HepG2 (cell line): ENCODE data around the gene SYT17. TPM values are rescaled to one million over a fixed set of nuclear protein-coding genes. Genes with fewer than 3 reads are reported as not detected.

Experiments used
- HNF4A ChIP-seq: sonication (generic); formaldehyde crosslinking; IDR thresholded peaks from 2 replicates; pipeline ENCODE4 v1.4.0; 2020; ENCODE audit warnings: missing genetic modification reagents
- HNF4G ChIP-seq, 2 experiments: sonication (generic) in 1 of 2; formaldehyde crosslinking in 1 of 2; IDR thresholded peaks; 2 replicates each; pipeline versions ENCODE4 v1.4.0 to v1.6.1; 2011 to 2020; ENCODE audit warnings: borderline replicate concordance in 2 of 2, low read depth in 2 of 2, mild to moderate bottlenecking in 2 of 2, low read length in 1 of 2, missing genetic modification reagents in 1 of 2, moderate library complexity in 1 of 2
- NR2F1 ChIP-seq, 2 experiments: fragments of 450-650 bp in 1 of 2; formaldehyde crosslinking in 1 of 2; IDR thresholded peaks; 2 replicates each; pipeline versions ENCODE4 v1.5.0 to v1.6.1; 2016 to 2020; ENCODE audit warnings: mild to moderate bottlenecking in 1 of 2, missing compliant biosample characterization in 1 of 2, missing genetic modification reagents in 1 of 2, moderate library complexity in 1 of 2
- PCBP2 ChIP-seq: fragments of 200-400 bp; formaldehyde crosslinking; optimal IDR thresholded peaks from 2 replicates; pipeline ENCODE3; 2018; ENCODE audit warnings: low read length, low read depth; ENCODE audit not compliant: poor library complexity, severe bottlenecking
- TEAD3 ChIP-seq: optimal IDR thresholded peaks from 2 replicates; pipeline ENCODE3; 2016; ENCODE audit warnings: borderline replicate concordance
- ZC3H4 ChIP-seq: sonication (generic); formaldehyde crosslinking; IDR thresholded peaks from 2 replicates; pipeline ENCODE4 v1.4.0; 2020; ENCODE audit warnings: missing genetic modification reagents, borderline replicate concordance
- ZNF12 ChIP-seq: sonication (generic); formaldehyde crosslinking; IDR thresholded peaks from 2 replicates; pipeline ENCODE4 v1.5.0; 2020; ENCODE audit warnings: missing genetic modification reagents
- ZNF205 ChIP-seq: IDR thresholded peaks from 2 replicates; pipeline ENCODE4 v1.6.1; 2018; ENCODE audit warnings: missing biosample characterization, missing genetic modification reagents
- ZNF644 ChIP-seq: IDR thresholded peaks from 2 replicates; pipeline ENCODE4 v1.6.1; 2016; ENCODE audit warnings: low read depth
- ZNF841 ChIP-seq: sonication (generic); formaldehyde crosslinking; IDR thresholded peaks from 2 replicates; pipeline ENCODE4 v1.8.1; 2023; ENCODE audit warnings: missing genetic modification reagents, borderline replicate concordance
- polyA plus RNA-seq, 8 experiments: library from polyadenylated mRNA; depleted of rRNA in 3 of 8; stranded (reverse) in 7 of 8; unstranded in 1 of 8; fragments of >200 nt; fragmentation: Illumina TruSeq in 4 of 8; extraction: Trizol in 4 of 8; gene quantifications; 2 replicates each; pipeline versions ENCODE4 v1.2.1 to v1.2.3, GENCODE V29; 2011 to 2016; ENCODE audit warnings: low read depth in 4 of 8, missing spikeins in 1 of 8, mixed read lengths in 1 of 8; ENCODE audit not compliant: insufficient read depth in 1 of 8
- total RNA-seq, 5 experiments: library from RNA; depleted of rRNA; stranded (reverse); fragments of >200 nt; fragmentation: Illumina TruSeq; extraction: Trizol; gene quantifications; 2 replicates each; pipeline ENCODE4 v1.2.3, GENCODE V29; 2016; ENCODE audit warnings: low read depth in 1 of 5
- TF ChIP-seq, protein P1 (sequence below): sonication (generic); formaldehyde crosslinking; IDR thresholded peaks from 2 replicates; pipeline ENCODE4 v1.8.0; 2022; ENCODE audit warnings: mild to moderate bottlenecking, missing genetic modification reagents; ENCODE audit not compliant: insufficient replicate concordance
- TF ChIP-seq, protein P2 (sequence below): sonication (generic); formaldehyde crosslinking; IDR thresholded peaks from 2 replicates; pipeline ENCODE4 v1.9.0; 2022; ENCODE audit warnings: low read depth, missing genetic modification reagents
- TF ChIP-seq, protein P3 (sequence below): sonication (generic); formaldehyde crosslinking; IDR thresholded peaks from 2 replicates; pipeline ENCODE4 v1.5.0; 2020; ENCODE audit warnings: mild to moderate bottlenecking, missing genetic modification reagents
- TF ChIP-seq, protein P4 (sequence below): sonication (generic); formaldehyde crosslinking; IDR thresholded peaks from 2 replicates; pipeline ENCODE4 v1.4.0; 2020; ENCODE audit warnings: mild to moderate bottlenecking, missing genetic modification reagents

SYT17 gene
- total and polyA plus RNA-seq, 2 of the 13 experiments (the other 11 are each of a cell fraction or from before 2014, with no cell fraction given): 0.44 TPM; not detected in 1

DNA sequence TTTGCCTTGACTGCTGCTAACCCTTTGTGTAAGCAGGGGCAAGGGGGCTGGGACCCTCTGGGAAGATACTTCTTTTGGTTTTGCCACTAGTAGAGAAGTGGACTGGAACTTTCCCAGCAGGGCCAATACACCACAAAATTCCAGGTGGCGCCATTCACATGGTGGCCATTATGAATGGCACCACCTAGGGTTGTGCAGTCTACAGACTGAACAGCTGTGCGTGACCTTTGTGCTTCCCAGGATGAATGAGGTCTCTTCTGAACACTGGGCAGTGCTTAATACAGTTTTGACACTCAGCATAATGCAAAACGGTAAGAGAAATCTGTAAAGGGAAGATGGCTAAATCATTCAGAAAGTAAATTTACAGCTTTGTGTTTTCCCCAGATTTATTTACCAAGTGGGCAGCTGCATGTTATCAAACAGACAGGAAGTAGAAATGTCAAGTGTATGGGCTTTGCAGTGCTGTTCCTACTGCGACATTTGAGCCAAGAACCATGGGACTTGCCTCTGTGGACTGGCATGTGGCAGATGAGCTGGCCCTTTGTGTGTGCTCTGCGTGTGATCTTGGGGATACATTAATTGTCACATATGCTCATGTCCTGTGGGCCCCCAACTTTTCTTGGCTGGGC, 9.2 kb downstream of the SYT17 start (continued):
- TF ChIP-seq, protein P1, sequence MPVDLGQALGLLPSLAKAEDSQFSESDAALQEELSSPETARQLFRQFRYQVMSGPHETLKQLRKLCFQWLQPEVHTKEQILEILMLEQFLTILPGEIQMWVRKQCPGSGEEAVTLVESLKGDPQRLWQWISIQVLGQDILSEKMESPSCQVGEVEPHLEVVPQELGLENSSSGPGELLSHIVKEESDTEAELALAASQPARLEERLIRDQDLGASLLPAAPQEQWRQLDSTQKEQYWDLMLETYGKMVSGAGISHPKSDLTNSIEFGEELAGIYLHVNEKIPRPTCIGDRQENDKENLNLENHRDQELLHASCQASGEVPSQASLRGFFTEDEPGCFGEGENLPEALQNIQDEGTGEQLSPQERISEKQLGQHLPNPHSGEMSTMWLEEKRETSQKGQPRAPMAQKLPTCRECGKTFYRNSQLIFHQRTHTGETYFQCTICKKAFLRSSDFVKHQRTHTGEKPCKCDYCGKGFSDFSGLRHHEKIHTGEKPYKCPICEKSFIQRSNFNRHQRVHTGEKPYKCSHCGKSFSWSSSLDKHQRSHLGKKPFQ (CRISPR knock-in tag): no peak
- TF ChIP-seq ZNF12 (CRISPR knock-in tag) (0 out of 2 replicates have a peak, but pooled peaks have one; percentile 24), HNF4G (IDR thresholded peaks at IDR 0.05; ENCODE audit: borderline replicate concordance, low read depth, low read length) (peak; percentile 74), HNF4G (CRISPR knock-in tag; IDR thresholded peaks at IDR 0.05; ENCODE audit: borderline replicate concordance, low read depth) (no peak), PCBP2 (no peak), ZNF644 (CRISPR knock-in tag) (peak; percentile 89), ZC3H4 (CRISPR knock-in tag) (no peak), ZNF841 (CRISPR knock-in tag) (no peak), ZNF205 (CRISPR knock-in tag) (peak; percentile 92), HNF4A (CRISPR knock-in tag) (peak; percentile 79), NR2F1 (CRISPR knock-in tag; IDR thresholded peaks at IDR 0.05) (peak in 1 of 2 experiments; percentile 12; a peak in 1 of 4 replicates), TEAD3 (CRISPR knock-in tag) (peak; percentile 27)
- TF ChIP-seq, protein P2, sequence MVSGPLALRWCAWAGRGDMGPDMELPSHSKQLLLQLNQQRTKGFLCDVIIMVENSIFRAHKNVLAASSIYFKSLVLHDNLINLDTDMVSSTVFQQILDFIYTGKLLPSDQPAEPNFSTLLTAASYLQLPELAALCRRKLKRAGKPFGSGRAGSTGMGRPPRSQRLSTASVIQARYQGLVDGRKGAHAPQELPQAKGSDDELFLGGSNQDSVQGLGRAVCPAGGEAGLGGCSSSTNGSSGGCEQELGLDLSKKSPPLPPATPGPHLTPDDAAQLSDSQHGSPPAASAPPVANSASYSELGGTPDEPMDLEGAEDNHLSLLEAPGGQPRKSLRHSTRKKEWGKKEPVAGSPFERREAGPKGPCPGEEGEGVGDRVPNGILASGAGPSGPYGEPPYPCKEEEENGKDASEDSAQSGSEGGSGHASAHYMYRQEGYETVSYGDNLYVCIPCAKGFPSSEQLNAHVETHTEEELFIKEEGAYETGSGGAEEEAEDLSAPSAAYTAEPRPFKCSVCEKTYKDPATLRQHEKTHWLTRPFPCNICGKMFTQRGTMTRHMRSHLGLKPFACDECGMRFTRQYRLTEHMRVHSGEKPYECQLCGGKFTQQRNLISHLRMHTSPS (CRISPR knock-in tag): 0 out of 2 replicates have a peak, but pooled peaks have one; percentile 25
- TF ChIP-seq, protein P3, sequence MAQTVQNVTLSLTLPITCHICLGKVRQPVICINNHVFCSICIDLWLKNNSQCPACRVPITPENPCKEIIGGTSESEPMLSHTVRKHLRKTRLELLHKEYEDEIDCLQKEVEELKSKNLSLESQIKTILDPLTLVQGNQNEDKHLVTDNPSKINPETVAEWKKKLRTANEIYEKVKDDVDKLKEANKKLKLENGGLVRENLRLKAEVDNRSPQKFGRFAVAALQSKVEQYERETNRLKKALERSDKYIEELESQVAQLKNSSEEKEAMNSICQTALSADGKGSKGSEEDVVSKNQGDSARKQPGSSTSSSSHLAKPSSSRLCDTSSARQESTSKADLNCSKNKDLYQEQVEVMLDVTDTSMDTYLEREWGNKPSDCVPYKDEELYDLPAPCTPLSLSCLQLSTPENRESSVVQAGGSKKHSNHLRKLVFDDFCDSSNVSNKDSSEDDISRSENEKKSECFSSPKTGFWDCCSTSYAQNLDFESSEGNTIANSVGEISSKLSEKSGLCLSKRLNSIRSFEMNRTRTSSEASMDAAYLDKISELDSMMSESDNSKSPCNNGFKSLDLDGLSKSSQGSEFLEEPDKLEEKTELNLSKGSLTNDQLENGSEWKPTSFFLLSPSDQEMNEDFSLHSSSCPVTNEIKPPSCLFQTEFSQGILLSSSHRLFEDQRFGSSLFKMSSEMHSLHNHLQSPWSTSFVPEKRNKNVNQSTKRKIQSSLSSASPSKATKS (CRISPR knock-in tag): no peak
- TF ChIP-seq, protein P4, sequence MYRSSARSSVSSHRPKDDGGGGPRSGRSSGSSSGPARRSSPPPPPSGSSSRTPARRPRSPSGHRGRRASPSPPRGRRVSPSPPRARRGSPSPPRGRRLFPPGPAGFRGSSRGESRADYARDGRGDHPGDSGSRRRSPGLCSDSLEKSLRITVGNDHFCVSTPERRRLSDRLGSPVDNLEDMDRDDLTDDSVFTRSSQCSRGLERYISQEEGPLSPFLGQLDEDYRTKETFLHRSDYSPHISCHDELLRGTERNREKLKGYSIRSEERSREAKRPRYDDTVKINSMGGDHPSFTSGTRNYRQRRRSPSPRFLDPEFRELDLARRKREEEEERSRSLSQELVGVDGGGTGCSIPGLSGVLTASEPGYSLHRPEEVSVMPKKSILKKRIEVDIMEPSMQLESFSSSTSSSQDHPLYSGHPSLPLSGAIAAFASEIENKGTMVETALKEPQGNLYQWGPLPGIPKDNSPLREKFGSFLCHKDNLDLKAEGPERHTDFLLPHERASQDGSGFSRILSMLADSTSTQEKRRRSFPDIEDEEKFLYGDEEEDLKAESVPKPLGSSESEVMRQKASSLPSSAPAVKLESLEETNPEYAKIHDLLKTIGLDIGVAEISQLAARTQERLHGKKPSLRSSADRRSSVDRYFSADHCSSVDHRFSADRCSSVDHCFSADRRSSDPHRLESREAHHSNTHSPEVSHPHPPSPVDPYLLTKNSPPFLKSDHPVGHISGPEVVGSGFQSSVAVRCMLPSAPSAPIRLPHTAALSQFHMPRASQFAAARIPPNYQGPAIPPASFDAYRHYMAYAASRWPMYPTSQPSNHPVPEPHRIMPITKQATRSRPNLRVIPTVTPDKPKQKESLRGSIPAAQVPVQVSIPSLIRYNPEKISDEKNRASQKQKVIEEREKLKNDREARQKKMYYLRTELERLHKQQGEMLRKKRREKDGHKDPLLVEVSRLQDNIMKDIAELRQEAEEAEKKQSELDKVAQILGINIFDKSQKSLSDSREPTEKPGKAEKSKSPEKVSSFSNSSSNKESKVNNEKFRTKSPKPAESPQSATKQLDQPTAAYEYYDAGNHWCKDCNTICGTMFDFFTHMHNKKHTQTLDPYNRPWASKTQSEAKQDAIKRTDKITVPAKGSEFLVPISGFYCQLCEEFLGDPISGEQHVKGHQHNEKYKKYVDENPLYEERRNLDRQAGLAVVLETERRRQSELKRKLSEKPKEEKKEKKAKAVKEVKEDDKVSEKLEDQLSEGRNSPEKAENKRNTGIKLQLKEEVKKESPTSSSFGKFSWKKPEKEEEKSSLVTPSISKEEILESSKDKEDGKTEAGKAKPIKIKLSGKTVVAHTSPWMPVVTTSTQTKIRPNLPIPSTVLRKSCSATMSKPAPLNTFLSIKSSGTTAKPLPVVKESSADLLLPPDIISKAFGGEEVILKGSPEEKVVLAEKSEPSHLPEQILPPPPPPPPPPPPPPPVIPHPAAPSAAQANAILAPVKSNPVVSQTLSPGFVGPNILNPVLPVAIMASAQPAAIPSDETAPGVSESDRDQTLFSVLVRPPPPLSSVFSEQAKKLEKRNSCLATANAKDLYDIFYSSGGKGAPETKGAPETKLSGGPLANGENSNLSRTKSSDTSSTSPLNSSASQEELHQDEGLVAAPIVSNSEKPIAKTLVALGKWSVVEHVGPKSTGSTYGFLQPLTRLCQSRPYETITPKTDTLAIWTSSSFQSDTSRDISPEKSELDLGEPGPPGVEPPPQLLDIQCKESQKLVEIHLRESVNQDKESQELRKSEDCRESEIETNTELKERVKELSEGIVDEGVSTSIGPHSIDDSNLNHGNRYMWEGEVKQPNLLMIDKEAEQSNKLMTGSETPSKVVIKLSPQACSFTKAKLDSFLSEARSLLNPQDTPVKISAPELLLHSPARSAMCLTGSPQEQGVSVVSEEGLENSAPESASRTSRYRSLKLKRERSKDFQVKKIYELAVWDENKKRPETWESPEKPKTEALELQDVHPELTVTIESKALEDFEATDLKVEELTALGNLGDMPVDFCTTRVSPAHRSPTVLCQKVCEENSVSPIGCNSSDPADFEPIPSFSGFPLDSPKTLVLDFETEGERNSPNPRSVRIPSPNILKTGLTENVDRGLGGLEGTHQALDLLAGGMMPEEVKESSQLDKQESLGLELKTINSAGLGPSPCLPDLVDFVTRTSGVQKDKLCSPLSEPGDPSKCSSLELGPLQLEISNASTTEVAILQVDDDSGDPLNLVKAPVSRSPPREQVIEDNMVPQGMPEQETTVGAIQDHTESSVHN (CRISPR knock-in tag): no peak
